DND-41 (cell line): ENCODE data around the gene RCC2.
"Not testable (repeated sequence)": the region's sequence is repeated elsewhere in the genome, so short reads cannot be mapped to it uniquely, and the experiment has no call there.

ENCODE experiments used
- ATAC-seq: fragments of 200-7000 bp; cut with Tn5 transposase; 3 replicates; pipeline ENCODE4 v1.9.1; 2021; ENCODE audit warnings: low read depth; ENCODE audit not compliant: insufficient read depth
- DNase-seq: peaks from one replicate; pipeline ENCODE4 v3.0.0-alpha.2; 2020
- H2AFZ ChIP-seq: 2 replicates; pipeline ENCODE4 v1.6.0; 2012; ENCODE audit warnings: low read depth, low read length
- H3K27ac ChIP-seq: 2 replicates; pipeline ENCODE4 v1.5.1; 2012; ENCODE audit warnings: low read length, inconsistent platforms
- H3K27me3 ChIP-seq: fragments of 200-600 bp; sonication (generic); 2 replicates; pipeline ENCODE4 v1.6.0; 2012; ENCODE audit warnings: low read length, mild to moderate bottlenecking, inconsistent platforms; ENCODE audit not compliant: insufficient read depth, poor library complexity
- H3K36me3 ChIP-seq: 2 replicates; pipeline ENCODE4 v1.5.1; 2012; ENCODE audit warnings: low read length, inconsistent platforms; ENCODE audit not compliant: insufficient read depth
- H3K4me1 ChIP-seq: 2 replicates; pipeline ENCODE4 v1.5.1; 2012; ENCODE audit warnings: mild to moderate bottlenecking, low read length; ENCODE audit not compliant: insufficient read depth
- H3K4me2 ChIP-seq: 2 replicates; pipeline ENCODE4 v1.6.0; 2012; ENCODE audit warnings: mild to moderate bottlenecking, moderate library complexity, low read length, inconsistent platforms; ENCODE audit not compliant: insufficient read depth
- H3K4me3 ChIP-seq, 2 experiments: fragments of 200-600 bp in 1 of 2; shearing (Covaris generic) in 1 of 2; 2 replicates each; pipeline ENCODE4 v1.5.1; 2012 to 2016; ENCODE audit warnings: inconsistent platforms in 2 of 2, low read length in 2 of 2, mild to moderate bottlenecking in 2 of 2, low read depth in 1 of 2, moderate library complexity in 1 of 2
- H3K79me2 ChIP-seq: 2 replicates; pipeline ENCODE4 v1.6.0; 2012; ENCODE audit warnings: low read length, inconsistent platforms; ENCODE audit not compliant: insufficient read depth
- H3K9ac ChIP-seq: 2 replicates; pipeline ENCODE4 v1.6.0; 2012; ENCODE audit warnings: low read depth, mild to moderate bottlenecking, inconsistent platforms, low read length, moderate library complexity
- H3K9me3 ChIP-seq: 2 replicates; pipeline ENCODE4 v1.5.1; 2012; ENCODE audit warnings: low read length, moderate library complexity, mild to moderate bottlenecking, inconsistent platforms; ENCODE audit not compliant: insufficient read depth, severe bottlenecking
- H4K20me1 ChIP-seq: 2 replicates; pipeline ENCODE4 v1.6.0; 2012; ENCODE audit warnings: low read length; ENCODE audit not compliant: insufficient read depth
- CTCF ChIP-seq: IDR thresholded peaks from 2 replicates; pipeline ENCODE4 v1.5.1; 2012; ENCODE audit warnings: borderline replicate concordance, low read length, moderate library complexity, mild to moderate bottlenecking; ENCODE audit not compliant: poor library complexity, severe bottlenecking; ENCODE audit errors: extremely low read depth
- EZH2 ChIP-seq: IDR thresholded peaks from 3 replicates; pipeline ENCODE4 v1.6.1; 2012; ENCODE audit warnings: borderline replicate concordance, low read depth, mild to moderate bottlenecking, moderate library complexity, low read length, inconsistent platforms; ENCODE audit not compliant: severe bottlenecking

Gene RCC2

GRCh38 chr1:17480846-17481245 is 41.4 kb upstream of the RCC2 start:
- H3K27me3 ChIP-seq, result no peaks in the 10 kb centered on the region
- ATAC-seq, result no peak
- DNase-seq, result no peak
- TF ChIP-seq CTCF (no peak), EZH2 (no peak)
- H3K4me3 ChIP-seq, result no peak overlapping the region
- no peaks in the 10 kb centered on the region for H3K36me3 ChIP-seq
- no peaks in the 10 kb centered on the region for H3K9me3 ChIP-seq
- H2AFZ ChIP-seq, result no peak overlapping the region
- no peak overlapping the region for H3K27ac ChIP-seq
- no peaks in the 10 kb centered on the region for H3K79me2 ChIP-seq
- no peaks in the 10 kb centered on the region for H3K4me1 ChIP-seq
- H3K9ac ChIP-seq, result no peak overlapping the region
- no peaks in the 10 kb centered on the region for H4K20me1 ChIP-seq
- no peak overlapping the region for H3K4me2 ChIP-seq

- ATAC-seq (no peak), DNase-seq (no peak)
- no peak overlapping the region for H3K4me3 ChIP-seq
- no peak for TF ChIP-seq CTCF
- no peak overlapping the region for H3K9ac ChIP-seq
- no peak overlapping the region for H3K27ac ChIP-seq
- no peaks in the 10 kb centered on the region for H3K4me1 ChIP-seq
- H4K20me1 ChIP-seq, result no peaks in the 10 kb centered on the region
- no peaks in the 10 kb centered on the region for H3K27me3 ChIP-seq
- no peaks in the 10 kb centered on the region for H3K79me2 ChIP-seq
- no peaks in the 10 kb centered on the region for H3K9me3 ChIP-seq
- no peak overlapping the region for H3K4me2 ChIP-seq
- H3K36me3 ChIP-seq, result no peaks in the 10 kb centered on the region
- H2AFZ ChIP-seq, result no peak overlapping the region
Measured at GRCh38 chr1:17475752-17476151, 36.3 kb upstream of the RCC2 start.

- H2AFZ ChIP-seq, ATAC-seq, H3K4me3 ChIP-seq, H3K27me3 ChIP-seq, H3K36me3 ChIP-seq, H3K4me2 ChIP-seq, H3K79me2 ChIP-seq, DNase-seq, H3K9me3 ChIP-seq, H3K27ac ChIP-seq, H3K9ac ChIP-seq, H4K20me1 ChIP-seq, H3K4me1 ChIP-seq: not testable (repeated sequence)
Measured at GRCh38 chr1:17474836-17475555, 35.5 kb upstream of the RCC2 start.

- no peaks in the 10 kb centered on the region for H3K27me3 ChIP-seq
- no peak overlapping the region for H3K4me3 ChIP-seq
- H3K79me2 ChIP-seq, result no peaks in the 10 kb centered on the region
- no peaks in the 10 kb centered on the region for H4K20me1 ChIP-seq
- DNase-seq, result no peak
- H3K4me2 ChIP-seq, result no peak overlapping the region
- H3K36me3 ChIP-seq, result no peaks in the 10 kb centered on the region
- H3K27ac ChIP-seq, result no peak overlapping the region
- TF ChIP-seq EZH2 (no peak), CTCF (no peak)
- H3K4me1 ChIP-seq, result no peaks in the 10 kb centered on the region
- H3K9ac ChIP-seq, result no peak overlapping the region
- ATAC-seq, result no peak
- H2AFZ ChIP-seq, result no peak overlapping the region
- no peaks in the 10 kb centered on the region for H3K9me3 ChIP-seq
Measured at GRCh38 chr1:17472814-17473213, 33.3 kb upstream of the RCC2 start.
